ENCODE measurements around the gene CWC27.

The CWC27 gene

DNA sequence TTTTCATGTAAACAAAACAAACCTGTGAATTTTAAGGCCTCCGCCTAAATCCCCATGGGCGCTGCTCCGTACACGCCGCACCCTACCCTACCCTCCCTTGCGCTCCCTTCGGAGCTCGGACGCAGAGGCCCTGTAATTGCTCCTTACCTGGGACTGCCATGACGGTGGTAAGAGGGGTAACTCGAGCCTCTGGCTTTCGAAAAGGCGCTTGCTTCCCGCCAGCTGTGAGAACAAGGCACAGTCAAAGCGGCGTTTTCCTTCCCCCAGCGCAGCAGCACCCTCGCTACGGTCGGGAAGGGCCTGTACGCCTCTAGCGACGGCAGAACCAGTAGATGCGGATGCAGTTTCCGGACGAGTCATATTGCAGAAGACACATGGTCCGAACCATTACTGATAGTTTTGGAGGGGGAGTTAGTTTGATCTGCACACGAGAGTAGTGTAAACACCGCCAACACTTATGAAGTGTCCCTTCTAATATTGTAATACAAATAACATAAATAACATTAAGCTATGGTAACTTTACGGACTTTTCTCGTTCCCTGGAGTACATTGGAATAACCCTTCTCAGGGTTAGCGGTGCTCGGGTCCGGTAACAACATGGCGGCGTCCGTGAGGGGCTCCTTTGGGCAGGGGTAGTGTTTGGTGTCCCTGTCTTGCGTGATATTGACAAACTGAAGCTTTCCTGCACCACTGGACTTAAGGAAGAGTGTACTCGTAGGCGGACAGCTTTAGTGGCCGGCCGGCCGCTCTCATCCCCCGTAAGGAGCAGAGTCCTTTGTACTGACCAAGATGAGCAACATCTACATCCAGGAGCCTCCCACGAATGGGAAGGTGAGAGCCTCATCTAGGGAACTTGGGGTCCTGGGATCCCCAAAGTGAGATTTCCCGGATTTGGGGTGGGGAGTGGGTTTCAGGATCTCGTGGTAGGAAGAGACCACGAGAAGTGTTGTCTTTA, at the start of gene CWC27, which contains the start of gene SREK1IP1:
Gene CWC27, plus strand, starts transcription at position 573 of the 955 bp plus-strand sequence. Its CDS starts 217 bp downstream, at position 790.
Gene SREK1IP1, minus strand, starts transcription at position 334 of the 955 bp plus-strand sequence. Its CDS starts 174 bp downstream, at position 160.
- DNase-seq, result peak; percentile 99

GRCh38 chr5:64722588-64722987, 46.1 kb upstream of the CWC27 start:
- DNase-seq, result no peak

DNA sequence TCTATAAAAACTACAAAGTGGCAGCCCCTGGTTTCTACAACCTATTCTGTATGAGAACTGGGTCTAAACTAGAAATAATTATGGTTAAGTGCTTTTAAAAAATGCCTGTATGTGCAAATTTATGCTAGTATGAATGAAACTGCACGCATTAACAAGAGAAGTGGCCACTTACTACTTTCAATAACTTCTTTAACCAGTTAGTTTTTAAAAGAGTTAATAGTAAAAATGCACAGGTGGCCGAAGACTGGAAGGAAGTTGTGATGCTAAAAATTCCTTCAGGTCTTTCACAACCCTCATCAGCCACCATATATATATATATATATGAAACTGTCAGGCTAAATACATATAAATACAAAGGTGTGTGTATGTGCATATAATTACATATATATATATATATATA, 41.6 kb upstream of the CWC27 start:
- no peak for DNase-seq

DNA sequence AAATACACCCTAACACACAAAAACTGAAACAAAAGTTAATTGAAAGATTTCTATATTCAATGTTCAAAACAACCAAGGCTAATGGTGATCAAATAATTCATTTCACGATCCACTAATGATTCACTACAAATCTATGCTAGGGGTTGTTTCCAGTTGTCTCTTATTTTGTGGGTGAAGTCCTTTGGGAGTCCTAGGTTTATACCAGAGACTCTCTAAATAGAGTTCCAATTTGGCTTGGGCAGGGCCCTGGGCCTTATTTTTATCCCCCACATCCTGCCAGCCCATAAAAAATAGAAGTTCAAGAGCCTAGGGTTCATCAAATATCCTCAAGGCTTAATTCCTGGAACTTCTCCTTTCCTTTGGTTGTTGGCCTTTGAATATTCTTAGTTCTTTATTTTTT, 26.3 kb upstream of the CWC27 start:
- no peak for DNase-seq

DNA sequence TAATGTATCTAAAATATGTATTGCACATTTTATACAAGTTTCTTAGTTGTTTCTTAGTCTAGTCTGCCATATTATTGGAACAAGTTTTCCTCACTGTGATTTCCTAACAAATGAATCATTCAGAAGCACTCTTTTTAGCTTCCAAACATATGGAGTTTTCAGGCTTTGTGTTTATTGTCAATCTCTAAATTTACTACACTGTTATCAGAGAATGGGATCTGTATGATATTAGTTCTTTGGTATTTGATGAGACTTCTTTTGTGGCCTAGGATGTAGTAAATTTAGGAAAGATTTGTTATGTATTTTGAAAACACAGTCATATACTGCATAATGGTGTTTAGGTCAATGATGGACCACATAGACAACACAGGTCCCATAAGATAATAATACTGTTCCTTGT, 25.9 kb upstream of the CWC27 start:
- no peak for DNase-seq

- DNase-seq, result no peak
These were observed 23.8 kb upstream of the CWC27 start for GRCh38 chr5:64744914-64745313.

GRCh38 chr5:64746446-64746845, 22.3 kb upstream of the CWC27 start:
- DNase-seq, result no peak

DNA sequence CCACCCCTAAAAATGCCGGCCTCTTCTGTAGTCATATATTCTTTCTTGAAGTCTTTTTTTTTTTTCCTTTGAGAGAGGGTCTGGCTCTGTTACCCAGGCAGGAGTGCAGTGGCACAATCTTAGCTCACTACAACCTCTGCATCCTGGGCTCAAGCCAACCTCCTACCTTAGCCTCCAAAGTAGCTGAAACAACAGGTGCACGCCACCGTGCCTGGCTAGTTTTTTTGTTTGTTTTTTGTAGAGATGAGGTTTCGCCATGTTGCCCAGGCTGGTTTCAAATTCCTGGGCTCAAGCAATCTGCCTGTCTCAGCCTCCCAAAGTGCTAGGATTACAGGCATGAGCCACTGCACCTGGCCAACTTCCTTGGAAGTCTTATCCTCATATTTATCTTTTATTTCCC, 19.3 kb upstream of the CWC27 start:
- DNase-seq, result no peak

- DNase-seq, result no peak
These were observed 14.7 kb upstream of the CWC27 start for GRCh38 chr5:64754066-64754465.

GRCh38 chr5:64758901-64759300, 9.8 kb upstream of the CWC27 start:
- DNase-seq, result no peak

DNA sequence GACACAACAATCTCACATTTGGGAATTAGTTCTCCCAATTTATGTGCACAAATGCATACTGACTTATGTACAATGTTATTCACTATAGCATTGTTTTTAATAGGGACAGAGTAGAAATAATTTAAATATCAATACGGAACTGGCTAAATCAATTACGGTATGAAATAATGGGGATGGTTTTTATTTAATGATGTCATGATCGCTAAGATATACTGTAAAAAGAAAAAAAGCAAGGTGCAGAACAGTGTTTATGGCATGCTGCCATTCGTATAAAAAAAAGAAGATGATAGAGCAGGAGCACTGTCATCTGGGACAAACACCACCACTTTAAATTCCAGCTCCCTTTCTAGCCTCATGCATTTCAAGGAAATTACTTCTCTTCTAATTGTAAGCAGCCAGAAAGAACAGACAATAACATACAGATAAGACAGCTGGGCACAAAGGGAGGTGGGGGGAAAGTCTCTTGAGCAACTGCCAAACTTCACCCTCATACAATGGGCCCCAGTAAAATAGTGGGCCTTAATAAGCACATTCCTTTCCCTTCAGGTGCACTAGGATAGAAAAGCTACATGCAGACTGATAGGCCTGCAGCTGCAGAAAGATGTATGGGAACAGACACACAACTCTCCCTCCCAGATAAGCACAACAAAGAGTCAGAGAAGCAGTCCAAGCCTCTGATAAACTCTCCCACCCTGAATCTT, 8.6 kb upstream of the CWC27 start:
- DNase-seq, result no peak

DNA sequence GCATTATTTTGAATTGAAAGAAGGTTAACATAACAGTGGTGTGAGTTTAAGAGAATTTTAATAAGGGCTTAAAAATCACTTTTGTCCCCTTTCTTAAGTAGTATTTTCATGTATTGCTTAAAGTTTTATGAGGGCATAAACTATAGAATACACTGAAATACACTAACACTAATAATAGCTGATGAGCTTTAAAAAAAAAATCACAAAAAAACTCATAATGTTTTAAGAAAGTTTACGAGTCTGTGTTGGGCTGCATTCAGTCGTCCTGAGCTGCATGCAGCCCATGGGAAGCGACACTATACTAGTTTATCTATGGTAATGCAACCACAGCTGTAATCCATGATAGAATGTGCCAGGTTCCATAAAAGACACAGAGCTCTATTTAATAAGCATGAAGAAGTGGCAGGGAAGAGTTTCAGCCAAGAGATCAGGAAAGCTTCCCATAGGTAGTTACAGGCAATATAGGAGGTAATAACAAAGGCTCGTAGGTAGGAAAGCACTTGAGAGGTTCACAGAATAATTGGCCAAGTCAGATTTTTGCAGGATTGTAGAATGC, 4.7 kb upstream of the CWC27 start:
- no peak for DNase-seq

GRCh38 chr5:64765804-64766504, 2.8 kb upstream of the CWC27 start:
- no peak for DNase-seq

- no peak for DNase-seq
These were observed 1.8 kb upstream of the CWC27 start for GRCh38 chr5:64766941-64767340.

- no peak for DNase-seq
These were observed 772 bp upstream of the CWC27 start for GRCh38 chr5:64767959-64768357.

GRCh38 chr5:64769855-64770254, 1.1 kb downstream of the CWC27 start:
- no peak for DNase-seq

DNA sequence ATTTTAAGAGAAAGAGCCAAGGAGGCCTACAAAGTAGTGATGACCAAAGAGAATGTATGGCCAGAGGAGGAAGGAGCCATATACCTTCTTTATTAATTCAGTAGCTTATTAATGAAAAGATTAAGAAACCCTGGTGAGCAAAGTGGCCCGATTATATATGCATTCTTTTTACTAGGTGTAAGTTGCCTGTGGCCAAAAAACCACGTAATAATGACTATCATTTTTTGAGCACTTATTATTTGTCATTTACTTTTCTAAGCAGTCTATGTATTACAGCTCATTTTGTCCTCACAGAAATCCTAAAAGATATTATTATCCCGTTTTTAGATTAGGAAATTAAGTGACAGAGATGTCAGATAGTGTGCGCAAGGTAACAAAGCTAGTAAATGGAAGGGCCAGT, 3.0 kb downstream of the CWC27 start:
- DNase-seq, result no peak

DNA sequence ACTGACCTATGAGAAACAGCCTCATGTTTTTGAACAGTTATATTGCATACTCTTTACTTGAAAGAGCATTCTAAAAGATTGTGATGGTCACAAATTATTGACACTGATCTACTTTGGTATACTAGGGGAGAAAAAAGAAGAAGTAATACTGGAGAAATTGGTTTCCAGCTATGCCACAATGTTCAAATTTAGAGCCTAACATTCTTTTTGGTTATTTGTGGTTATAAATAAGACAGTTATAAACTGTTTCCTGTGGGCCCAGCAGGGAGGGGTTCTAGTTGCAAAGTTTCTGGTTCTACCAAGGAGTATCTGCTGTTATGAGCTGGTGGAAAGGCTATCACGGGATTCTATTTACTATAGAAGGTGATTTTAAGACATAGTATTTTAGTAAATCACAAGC, 4.8 kb downstream of the CWC27 start:
- no peak for DNase-seq

DNA sequence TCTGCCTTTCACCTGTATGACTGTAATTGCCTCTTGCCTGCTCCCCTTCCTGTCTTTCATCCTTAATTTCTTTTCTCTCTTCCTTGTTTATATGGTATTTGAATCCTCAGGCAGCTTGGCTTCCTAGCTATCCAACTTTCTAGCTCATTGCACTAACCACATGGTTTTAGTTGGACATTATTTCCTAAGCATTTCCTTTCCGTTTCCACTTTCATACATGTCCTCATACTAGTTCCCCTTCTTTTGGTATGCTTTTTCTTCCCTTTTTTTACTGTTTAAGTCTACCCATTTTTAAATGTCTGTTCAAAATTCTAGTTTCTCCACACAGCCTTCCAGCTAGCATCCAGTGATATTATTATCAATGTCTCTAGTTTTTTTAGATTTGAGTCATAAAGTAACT, 6.6 kb downstream of the CWC27 start:
- no peak for DNase-seq

- DNase-seq, result peak; percentile 70
These were observed 15.8 kb downstream of the CWC27 start for GRCh38 chr5:64784451-64785025.

GRCh38 chr5:64786372-64786771, 17.6 kb downstream of the CWC27 start:
- DNase-seq, result no peak

- DNase-seq, result no peak
These were observed 19.4 kb downstream of the CWC27 start for GRCh38 chr5:64788156-64788555.

- no peak for DNase-seq
These were observed 20.7 kb downstream of the CWC27 start for GRCh38 chr5:64789457-64789856.
